HCT116 (cell line): Measurements from ENCODE around the gene ST3GAL6.

ENCODE experiments used
- CTCF ChIP-seq, 3 experiments: fragments of 200-600 bp in 1 of 3; sonication (generic) in 1 of 3; IDR thresholded peaks in 2 of 3; conservative IDR thresholded peaks in 1 of 3; 2 replicates each; pipeline ENCODE4 v1.5.1; 2012 to 2017; ENCODE audit warnings: low read depth in 2 of 3, low read length in 2 of 3, antibody characterized with exemption in 1 of 3, borderline replicate concordance in 1 of 3, control low read depth in 1 of 3, mild to moderate bottlenecking in 1 of 3, mixed read lengths in 1 of 3, mixed run types in 1 of 3, moderate library complexity in 1 of 3; ENCODE audit not compliant: insufficient read depth in 1 of 3
- EGR1 ChIP-seq: IDR thresholded peaks from 2 replicates; pipeline ENCODE4 v1.6.1; 2012; ENCODE audit warnings: low read depth
- FOSL1 ChIP-seq: IDR thresholded peaks from 2 replicates; pipeline ENCODE4 v1.6.1; 2012; ENCODE audit warnings: low read depth
- POLR2A ChIP-seq: IDR thresholded peaks from 2 replicates; pipeline ENCODE4 v1.7.0; 2011; ENCODE audit warnings: borderline replicate concordance; ENCODE audit not compliant: insufficient read depth, insufficient read length; ENCODE audit errors: extremely low read depth
- POLR2AphosphoS5 ChIP-seq: IDR thresholded peaks from 2 replicates; pipeline ENCODE4 v1.6.1; 2011; ENCODE audit warnings: mild to moderate bottlenecking, low read depth, low read length, moderate library complexity
- SRF ChIP-seq: IDR thresholded peaks from 2 replicates; pipeline ENCODE4 v1.6.1; 2012; ENCODE audit warnings: low read depth
- TCF7L2 ChIP-seq: IDR thresholded peaks from 2 replicates; pipeline ENCODE4 v1.7.0; 2011; ENCODE audit warnings: borderline replicate concordance, inconsistent platforms; ENCODE audit not compliant: insufficient read depth, insufficient read length; ENCODE audit errors: extremely low read depth
- YY1 ChIP-seq: IDR thresholded peaks from 2 replicates; pipeline ENCODE4 v1.6.1; 2011; ENCODE audit warnings: low read length, low read depth, moderate library complexity, mild to moderate bottlenecking; ENCODE audit not compliant: insufficient replicate concordance; ENCODE audit errors: extremely low read depth
- ZFX ChIP-seq: fragments of 450-650 bp; IDR thresholded peaks from 2 replicates; pipeline ENCODE4 v1.6.1; 2017
- TF ChIP-seq, protein P1 (sequence below): IDR thresholded peaks from 2 replicates; pipeline ENCODE4 v1.6.1; 2012; ENCODE audit warnings: low read depth
- TF ChIP-seq, protein P2 (sequence below): IDR thresholded peaks from 2 replicates; pipeline ENCODE4 v1.6.1; 2012

DNA sequence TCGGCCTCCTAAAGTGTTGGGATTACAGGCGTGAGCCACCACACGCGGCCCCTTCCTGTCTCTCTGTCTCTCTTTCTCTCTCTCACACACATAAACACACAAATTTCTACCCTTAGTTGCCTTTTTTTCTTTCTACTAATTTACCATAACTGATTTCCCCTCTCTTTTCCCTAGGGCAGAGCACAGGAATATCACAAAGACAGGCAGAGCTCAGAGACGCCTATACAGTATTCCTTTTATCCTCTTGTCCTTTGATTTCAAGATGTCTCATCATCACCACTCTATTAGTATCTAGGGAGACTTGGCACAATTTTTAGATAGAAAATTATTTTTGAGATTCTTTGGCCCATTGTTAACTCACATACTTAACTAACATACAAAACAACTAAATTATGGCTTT is 25.8 kb upstream of the ST3GAL6 start:
- TF ChIP-seq CTCF (IDR thresholded peaks at IDR 0.05 in 2 of 3, conservative IDR thresholded peaks at IDR 0.05 in 1 of 3; ENCODE audit: borderline replicate concordance in 1 of 3, insufficient read depth in 1 of 3, low read depth in 2 of 3, low read length in 2 of 3) (no peak), ZFX (no peak), POLR2A (no peak), YY1 (no peak), SRF (no peak), POLR2AphosphoS5 (no peak), FOSL1 (no peak), EGR1 (no peak), TCF7L2 (no peak)
- TF ChIP-seq, protein P1, sequence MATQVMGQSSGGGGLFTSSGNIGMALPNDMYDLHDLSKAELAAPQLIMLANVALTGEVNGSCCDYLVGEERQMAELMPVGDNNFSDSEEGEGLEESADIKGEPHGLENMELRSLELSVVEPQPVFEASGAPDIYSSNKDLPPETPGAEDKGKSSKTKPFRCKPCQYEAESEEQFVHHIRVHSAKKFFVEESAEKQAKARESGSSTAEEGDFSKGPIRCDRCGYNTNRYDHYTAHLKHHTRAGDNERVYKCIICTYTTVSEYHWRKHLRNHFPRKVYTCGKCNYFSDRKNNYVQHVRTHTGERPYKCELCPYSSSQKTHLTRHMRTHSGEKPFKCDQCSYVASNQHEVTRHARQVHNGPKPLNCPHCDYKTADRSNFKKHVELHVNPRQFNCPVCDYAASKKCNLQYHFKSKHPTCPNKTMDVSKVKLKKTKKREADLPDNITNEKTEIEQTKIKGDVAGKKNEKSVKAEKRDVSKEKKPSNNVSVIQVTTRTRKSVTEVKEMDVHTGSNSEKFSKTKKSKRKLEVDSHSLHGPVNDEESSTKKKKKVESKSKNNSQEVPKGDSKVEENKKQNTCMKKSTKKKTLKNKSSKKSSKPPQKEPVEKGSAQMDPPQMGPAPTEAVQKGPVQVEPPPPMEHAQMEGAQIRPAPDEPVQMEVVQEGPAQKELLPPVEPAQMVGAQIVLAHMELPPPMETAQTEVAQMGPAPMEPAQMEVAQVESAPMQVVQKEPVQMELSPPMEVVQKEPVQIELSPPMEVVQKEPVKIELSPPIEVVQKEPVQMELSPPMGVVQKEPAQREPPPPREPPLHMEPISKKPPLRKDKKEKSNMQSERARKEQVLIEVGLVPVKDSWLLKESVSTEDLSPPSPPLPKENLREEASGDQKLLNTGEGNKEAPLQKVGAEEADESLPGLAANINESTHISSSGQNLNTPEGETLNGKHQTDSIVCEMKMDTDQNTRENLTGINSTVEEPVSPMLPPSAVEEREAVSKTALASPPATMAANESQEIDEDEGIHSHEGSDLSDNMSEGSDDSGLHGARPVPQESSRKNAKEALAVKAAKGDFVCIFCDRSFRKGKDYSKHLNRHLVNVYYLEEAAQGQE = no peak
- TF ChIP-seq, protein P2, sequence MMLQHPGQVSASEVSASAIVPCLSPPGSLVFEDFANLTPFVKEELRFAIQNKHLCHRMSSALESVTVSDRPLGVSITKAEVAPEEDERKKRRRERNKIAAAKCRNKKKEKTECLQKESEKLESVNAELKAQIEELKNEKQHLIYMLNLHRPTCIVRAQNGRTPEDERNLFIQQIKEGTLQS = no peak
